ENCODE measurements around the gene MFN1. TPM values are rescaled to one million over a fixed set of nuclear protein-coding genes. Genes with fewer than 3 reads are reported as not detected.
A peak's percentile ranks its signal among the peaks of the same experiment; 100 is the strongest.

MFN1 gene
- total and polyA plus RNA-seq, 2 of the 13 experiments (the other 11 are each of a cell fraction or from before 2014, with no cell fraction given) = 25.2 to 37.5 TPM

- TF ChIP-seq CCDC6 (CRISPR knock-in tag; IDR thresholded peaks at IDR 0.05) (no peak), CHD4 (IDR thresholded peaks at IDR 0.05; ENCODE audit: borderline replicate concordance, low read length) (no peak), ZNF619 (CRISPR knock-in tag; IDR thresholded peaks at IDR 0.05) (no peak), ZBTB34 (CRISPR knock-in tag; IDR thresholded peaks at IDR 0.05) (no peak), ZNF160 (CRISPR knock-in tag; IDR thresholded peaks at IDR 0.05) (peak; percentile 25; the same call in 1 of the 2 replicates), ZNF547 (CRISPR knock-in tag; IDR thresholded peaks at IDR 0.05) (no peak), ZFAT (CRISPR knock-in tag; conservative IDR thresholded peaks at IDR 0.05) (peak; percentile 74; the same call in 1 of the 2 replicates), ARID2 (CRISPR knock-in tag; IDR thresholded peaks at IDR 0.05; ENCODE audit: borderline replicate concordance) (no peak), ZNF780A (CRISPR knock-in tag; IDR thresholded peaks at IDR 0.05) (no peak), YY1 (IDR thresholded peaks at IDR 0.05; ENCODE audit: insufficient read depth, insufficient replicate concordance, low read depth, low read length) (no peak), FUBP1 (CRISPR knock-in tag; IDR thresholded peaks at IDR 0.05; ENCODE audit: borderline replicate concordance) (no peak), ZSCAN12 (CRISPR knock-in tag; IDR thresholded peaks at IDR 0.05) (peak; percentile 60; the same call in 1 of the 2 replicates)
- TF ChIP-seq, protein P1, sequence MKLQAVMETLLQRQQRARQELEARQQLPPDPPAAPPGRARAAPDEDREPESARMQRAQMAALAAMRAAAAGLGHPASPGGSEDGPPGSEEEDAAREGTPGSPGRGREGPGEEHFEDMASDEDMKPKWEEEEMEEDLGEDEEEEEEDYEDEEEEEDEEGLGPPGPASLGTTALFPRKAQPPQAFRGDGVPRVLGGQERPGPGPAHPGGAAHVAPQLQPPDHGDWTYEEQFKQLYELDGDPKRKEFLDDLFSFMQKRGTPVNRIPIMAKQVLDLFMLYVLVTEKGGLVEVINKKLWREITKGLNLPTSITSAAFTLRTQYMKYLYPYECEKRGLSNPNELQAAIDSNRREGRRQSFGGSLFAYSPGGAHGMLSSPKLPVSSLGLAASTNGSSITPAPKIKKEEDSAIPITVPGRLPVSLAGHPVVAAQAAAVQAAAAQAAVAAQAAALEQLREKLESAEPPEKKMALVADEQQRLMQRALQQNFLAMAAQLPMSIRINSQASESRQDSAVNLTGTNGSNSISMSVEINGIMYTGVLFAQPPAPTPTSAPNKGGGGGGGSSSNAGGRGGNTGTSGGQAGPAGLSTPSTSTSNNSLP (IDR thresholded peaks at IDR 0.05; ENCODE audit: low read depth, low read length) = no peak
Observed at GRCh38 chr3:179323197-179324110, 24.1 kb upstream of the MFN1 start (continued).
